OCI-LY3 (cell line): ENCODE data around the gene TTLL5.

Experiments
- H2AFZ ChIP-seq: fragments of 200-600, 300-600 bp; shearing (Covaris generic); 2 replicates; pipeline ENCODE4 v1.6.0; 2014; ENCODE audit warnings: antibody characterized with exemption, low read depth, low read length
- H3K27ac ChIP-seq: fragments of 200-600, 300-600 bp; sonication (generic); 2 replicates; pipeline ENCODE4 v1.5.1; 2014; ENCODE audit warnings: mild to moderate bottlenecking, low read length, moderate library complexity, mixed read lengths
- H3K27me3 ChIP-seq: fragments of 200-600, 300-600 bp; sonication (generic); 2 replicates; pipeline ENCODE4 v1.6.1; 2014; ENCODE audit warnings: low read depth, low read length, mixed read lengths
- H3K36me3 ChIP-seq: fragments of 200-600, 300-600 bp; sonication (generic); replicated peaks from 2 replicates; pipeline ENCODE3; 2014; ENCODE audit warnings: low read depth, low read length, mixed read lengths
- H3K4me1 ChIP-seq: fragments of 300-600, 200-600 bp; sonication (generic); 2 replicates; pipeline ENCODE4 v1.6.1; 2014; ENCODE audit warnings: low read length, mixed read lengths
- H3K4me2 ChIP-seq: fragments of 200-600, 300-600 bp; sonication (generic); 2 replicates; pipeline ENCODE4 v1.6.1; 2014; ENCODE audit warnings: low read length, mixed read lengths
- H3K4me3 ChIP-seq: fragments of 300-600, 200-600 bp; sonication (generic); 2 replicates; pipeline ENCODE4 v1.5.1; 2014; ENCODE audit warnings: antibody characterized with exemption, mild to moderate bottlenecking, low read length, moderate library complexity
- H3K79me2 ChIP-seq: fragments of 300-600, 200-600 bp; shearing (Covaris generic); 2 replicates; pipeline ENCODE4 v1.6.1; 2014; ENCODE audit warnings: mild to moderate bottlenecking, low read length, mixed read lengths
- H3K9ac ChIP-seq: fragments of 300-600, 200-600 bp; shearing (Covaris generic); 2 replicates; pipeline ENCODE4 v1.6.0; 2014; ENCODE audit warnings: mild to moderate bottlenecking, low read length, moderate library complexity
- H3K9me3 ChIP-seq: fragments of 200-600, 300-600 bp; shearing (Covaris generic); 2 replicates; pipeline ENCODE4 v1.6.1; 2014; ENCODE audit warnings: low read length, mixed read lengths; ENCODE audit not compliant: insufficient read depth
- H4K20me1 ChIP-seq: fragments of 200-600, 300-600 bp; sonication (generic); 2 replicates; pipeline ENCODE4 v1.6.1; 2016; ENCODE audit warnings: low read length, mixed read lengths; ENCODE audit not compliant: insufficient read depth
- EZH2phosphoT487 ChIP-seq: fragments of 200-600 bp; shearing (Covaris generic); IDR thresholded peaks from 2 replicates; pipeline ENCODE4 v1.6.1; 2018; ENCODE audit warnings: antibody characterized with exemption, mixed run types, low read depth
- TF ChIP-seq, protein P1 (sequence below): fragments of 200-600, 300-600 bp; sonication (generic); IDR thresholded peaks from 2 replicates; pipeline ENCODE4 v1.5.1; 2014; ENCODE audit warnings: antibody characterized with exemption, low read length, low read depth

TTLL5 gene

DNA sequence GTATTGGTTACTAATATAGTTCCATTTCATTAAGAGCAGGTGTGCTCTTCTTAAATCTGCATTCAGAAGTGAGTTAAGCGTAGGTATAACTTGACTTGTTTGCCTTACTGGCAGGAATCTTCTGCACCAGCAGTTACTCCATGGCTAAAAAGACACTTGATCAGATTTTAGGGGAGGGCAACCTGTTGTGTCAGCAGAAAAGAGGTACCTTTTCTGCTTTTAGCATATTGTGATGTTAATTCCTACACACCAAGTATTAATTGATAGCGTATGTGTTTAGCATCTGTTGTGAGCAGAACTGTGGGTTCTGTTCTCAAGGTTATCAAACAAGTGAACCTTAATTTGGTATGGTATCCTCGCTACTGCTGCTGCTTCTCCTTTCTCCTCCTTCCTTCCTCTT lies 38.3 kb downstream of the TTLL5 start:
- H3K36me3 ChIP-seq, result peaks cover 31% of the 10 kb centered on the region
- H3K27me3 ChIP-seq, result no peaks in the 10 kb centered on the region
- no peaks in the 10 kb centered on the region for H4K20me1 ChIP-seq
- no peaks in the 10 kb centered on the region for H3K79me2 ChIP-seq
- H3K9ac ChIP-seq, result no peak overlapping the region
- H2AFZ ChIP-seq, result no peak overlapping the region
- H3K4me3 ChIP-seq, result no peak overlapping the region
- H3K27ac ChIP-seq, result no peak overlapping the region
- H3K4me1 ChIP-seq, result peaks cover 35% of the 10 kb centered on the region
- peak overlapping the region; percentile 11 for H3K4me2 ChIP-seq
- no peaks in the 10 kb centered on the region for H3K9me3 ChIP-seq
- no peak for TF ChIP-seq EZH2phosphoT487
- TF ChIP-seq, protein P1, sequence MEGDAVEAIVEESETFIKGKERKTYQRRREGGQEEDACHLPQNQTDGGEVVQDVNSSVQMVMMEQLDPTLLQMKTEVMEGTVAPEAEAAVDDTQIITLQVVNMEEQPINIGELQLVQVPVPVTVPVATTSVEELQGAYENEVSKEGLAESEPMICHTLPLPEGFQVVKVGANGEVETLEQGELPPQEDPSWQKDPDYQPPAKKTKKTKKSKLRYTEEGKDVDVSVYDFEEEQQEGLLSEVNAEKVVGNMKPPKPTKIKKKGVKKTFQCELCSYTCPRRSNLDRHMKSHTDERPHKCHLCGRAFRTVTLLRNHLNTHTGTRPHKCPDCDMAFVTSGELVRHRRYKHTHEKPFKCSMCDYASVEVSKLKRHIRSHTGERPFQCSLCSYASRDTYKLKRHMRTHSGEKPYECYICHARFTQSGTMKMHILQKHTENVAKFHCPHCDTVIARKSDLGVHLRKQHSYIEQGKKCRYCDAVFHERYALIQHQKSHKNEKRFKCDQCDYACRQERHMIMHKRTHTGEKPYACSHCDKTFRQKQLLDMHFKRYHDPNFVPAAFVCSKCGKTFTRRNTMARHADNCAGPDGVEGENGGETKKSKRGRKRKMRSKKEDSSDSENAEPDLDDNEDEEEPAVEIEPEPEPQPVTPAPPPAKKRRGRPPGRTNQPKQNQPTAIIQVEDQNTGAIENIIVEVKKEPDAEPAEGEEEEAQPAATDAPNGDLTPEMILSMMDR, result no peak

DNA sequence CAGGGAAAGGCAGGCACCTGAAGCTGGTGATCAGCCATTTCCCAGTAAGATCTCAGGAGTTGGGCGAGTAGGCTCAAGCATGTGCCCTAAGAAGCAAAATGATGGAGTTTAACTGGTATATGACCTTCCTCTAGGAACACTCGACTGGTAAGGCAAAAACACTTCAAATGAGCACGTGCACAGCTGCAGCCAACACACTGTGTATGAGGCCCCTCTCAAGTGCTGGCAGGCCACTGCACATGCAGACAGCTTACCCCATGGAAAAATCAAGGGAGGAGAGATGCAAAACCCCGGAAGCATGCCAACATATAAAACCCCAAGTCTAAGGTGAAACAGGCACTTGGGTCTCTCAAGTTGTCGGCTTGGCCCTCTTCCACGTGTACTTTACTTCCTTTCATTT lies 39.2 kb downstream of the TTLL5 start:
- Histone ChIP-seq H3K36me3 (peaks cover 31% of the 10 kb centered on the region), H3K27ac (no peak overlapping the region)

DNA sequence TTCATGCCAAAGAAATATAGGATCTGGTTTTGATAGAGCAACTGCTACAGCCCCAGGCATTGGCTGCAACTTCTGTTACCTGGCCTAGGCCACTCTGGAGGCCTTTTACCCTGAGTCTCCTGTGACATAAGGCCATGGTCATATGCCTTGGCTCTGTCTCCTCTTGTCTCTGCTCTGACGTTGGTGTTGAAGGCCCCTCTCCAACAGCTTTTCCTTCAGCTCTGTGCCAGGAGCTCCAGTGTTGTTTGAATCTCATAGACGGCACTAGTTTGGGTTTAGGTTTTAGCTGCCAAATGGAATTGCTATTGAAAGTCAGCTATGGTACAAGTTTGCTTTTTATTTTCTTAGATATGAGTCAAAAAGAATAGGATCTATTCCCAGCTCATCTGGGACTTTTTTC lies 41.1 kb downstream of the TTLL5 start:
- no peak for TF ChIP-seq EZH2phosphoT487
- TF ChIP-seq, protein P1, result no peak
- Histone ChIP-seq H3K4me2 (no peak overlapping the region), H3K4me1 (peaks cover 45% of the 10 kb centered on the region), H3K9me3 (no peaks in the 10 kb centered on the region), H3K27ac (no peak overlapping the region), H3K79me2 (no peaks in the 10 kb centered on the region), H3K4me3 (no peak overlapping the region), H3K36me3 (peaks cover 38% of the 10 kb centered on the region), H3K9ac (no peak overlapping the region), H3K27me3 (no peaks in the 10 kb centered on the region), H2AFZ (no peak overlapping the region), H4K20me1 (0 out of 2 replicates have a peak, but pooled peaks cover 4% of the 10 kb centered on the region)

More for the DNA sequence above, 39.2 kb downstream of the TTLL5 start:
- Histone ChIP-seq H3K4me1 (peaks cover 43% of the 10 kb centered on the region), H3K9ac (no peak overlapping the region), H3K9me3 (no peaks in the 10 kb centered on the region), H3K27me3 (no peaks in the 10 kb centered on the region), H3K4me2 (no peak overlapping the region), H3K4me3 (no peak overlapping the region), H3K79me2 (no peaks in the 10 kb centered on the region), H4K20me1 (0 out of 2 replicates have a peak, but pooled peaks cover 2% of the 10 kb centered on the region), H2AFZ (no peak overlapping the region)
- TF ChIP-seq, protein P1, result no peak
- no peak for TF ChIP-seq EZH2phosphoT487

DNA sequence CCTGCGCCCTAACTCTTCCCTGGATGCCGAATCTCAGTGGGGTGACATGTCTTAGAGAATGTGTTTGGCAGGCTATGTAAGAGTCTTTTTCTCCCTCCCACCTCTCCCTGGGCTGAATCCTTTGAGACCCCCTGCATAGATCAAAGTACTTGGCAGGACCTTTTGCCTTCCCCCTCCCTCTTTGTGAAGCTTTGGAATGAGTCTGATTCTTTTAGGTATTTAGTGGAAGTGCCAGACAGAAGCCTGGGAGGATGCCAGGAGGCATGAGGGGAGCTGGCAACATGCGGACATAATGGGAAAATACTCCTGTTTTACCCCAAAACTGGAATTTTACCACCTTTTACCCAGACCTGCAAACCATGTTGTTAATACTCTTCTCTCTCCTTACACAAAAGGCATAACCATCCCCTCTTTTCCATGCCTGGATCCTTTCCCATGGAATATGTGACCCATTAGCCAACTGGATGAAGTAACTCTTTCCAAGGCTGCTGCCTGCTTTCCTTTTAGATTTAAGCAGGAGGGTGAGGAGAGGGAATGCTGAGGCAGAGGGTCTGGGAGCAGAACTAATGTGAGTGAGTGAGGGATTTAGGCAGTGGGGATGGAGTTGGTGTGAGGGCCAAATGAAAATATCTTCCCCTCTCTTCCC lies 41.7 kb downstream of the TTLL5 start:
- H3K4me2 ChIP-seq, result no peak overlapping the region
- no peak overlapping the region for H3K9ac ChIP-seq
- H4K20me1 ChIP-seq, result 0 out of 2 replicates have a peak, but pooled peaks cover 4% of the 10 kb centered on the region
- H3K36me3 ChIP-seq, result peaks cover 38% of the 10 kb centered on the region
- no peak overlapping the region for H3K27ac ChIP-seq
- H2AFZ ChIP-seq, result no peak overlapping the region
- no peaks in the 10 kb centered on the region for H3K79me2 ChIP-seq
- H3K4me3 ChIP-seq, result no peak overlapping the region
- peaks cover 39% of the 10 kb centered on the region for H3K4me1 ChIP-seq
- H3K27me3 ChIP-seq, result no peaks in the 10 kb centered on the region
- TF ChIP-seq, protein P1, result no peak
- TF ChIP-seq EZH2phosphoT487, result no peak
- H3K9me3 ChIP-seq, result no peaks in the 10 kb centered on the region
